HG02678 (cell line): ENCODE data around the gene TMEM19.
A peak's percentile ranks its signal among the peaks of the same experiment; 100 is the strongest.

ENCODE experiments used
- ATAC-seq: cut with Tn5 transposase; IDR thresholded peaks from one replicate; pipeline ENCODE4 v1.9.1; 2021; ENCODE audit warnings: mild to moderate bottlenecking, moderate library complexity; ENCODE audit not compliant: unreplicated experiment

TMEM19 gene

DNA sequence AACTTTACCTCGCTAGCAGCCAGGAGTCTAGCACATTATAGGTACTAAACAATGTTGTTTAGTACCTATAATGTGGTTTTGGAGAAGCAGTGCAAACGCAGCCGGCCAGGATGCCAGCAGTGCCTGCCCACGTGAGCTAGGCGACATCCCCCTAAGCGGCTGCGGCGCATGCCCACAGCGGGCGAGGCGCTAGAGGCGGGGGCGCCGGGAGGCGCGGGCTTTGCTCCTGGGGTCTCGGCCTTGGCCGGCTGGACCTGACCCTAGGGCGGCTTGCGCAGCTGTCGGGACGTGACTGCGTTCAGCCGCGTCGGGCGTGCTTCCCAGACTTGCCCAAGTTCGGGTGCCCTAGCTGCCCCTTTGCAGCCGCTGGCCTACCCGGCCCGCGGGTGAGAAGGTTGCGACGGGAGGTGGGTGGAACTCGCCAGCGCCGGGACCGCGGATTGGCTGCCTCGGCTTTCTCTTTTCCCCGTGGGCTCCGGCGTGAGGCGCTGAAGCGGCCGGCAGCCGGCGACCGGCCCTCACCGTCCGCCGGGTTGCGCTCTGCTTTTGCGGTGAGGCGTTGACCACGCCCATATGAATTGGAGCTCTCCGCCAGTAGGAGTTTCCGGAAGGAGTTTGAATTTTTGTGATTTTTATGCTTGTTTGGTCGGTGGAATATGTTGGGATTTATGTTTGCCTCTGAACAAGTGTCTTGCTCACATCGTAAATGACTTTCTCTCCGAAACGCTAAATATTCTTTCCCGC, at the start of gene TMEM19:
TSS of gene TMEM19 (plus strand) at position 169 of the 744 bp plus-strand sequence. CDS start 599 bp downstream, outside the sequence.
- peak; percentile 90 for ATAC-seq

DNA sequence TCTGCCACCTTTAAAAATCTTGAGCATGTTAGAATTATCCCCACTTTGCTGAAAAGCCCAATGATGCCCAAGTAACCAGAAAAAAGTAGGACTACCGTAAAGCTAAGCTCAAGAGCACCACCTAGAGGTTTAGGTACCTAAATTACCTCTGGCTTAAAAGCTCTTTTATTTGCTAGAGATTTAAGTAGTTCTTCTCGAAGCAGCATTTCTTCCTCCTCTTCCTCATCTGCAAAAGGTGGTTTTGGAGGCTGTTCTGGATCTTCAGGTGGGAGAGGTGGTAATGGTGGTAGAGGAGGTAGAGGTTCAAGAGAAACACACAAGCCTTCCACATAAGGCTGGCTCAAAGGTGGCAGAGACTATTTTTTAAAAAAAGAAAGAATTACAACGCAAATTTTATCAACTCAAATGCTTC, 49.2 kb upstream of the TMEM19 start:
- peak; percentile 63 for ATAC-seq

DNA sequence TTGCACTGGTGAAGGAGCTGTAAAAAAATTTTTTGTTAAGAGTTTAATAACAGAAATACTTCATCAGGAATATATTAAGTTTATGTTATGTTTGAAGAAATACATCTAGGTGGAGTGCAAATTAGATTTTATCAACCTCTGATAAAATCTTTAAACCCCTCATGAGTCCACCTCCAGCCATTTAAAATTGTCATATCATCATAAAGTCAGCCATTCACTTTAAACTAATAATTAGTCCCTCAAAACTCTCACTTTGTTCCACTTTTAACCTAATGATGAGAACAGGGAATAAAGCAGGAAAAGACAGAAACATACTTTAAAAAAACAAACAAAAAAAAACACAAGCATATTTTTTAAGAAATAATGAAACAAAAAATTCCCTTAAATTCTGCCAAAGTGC, 47.4 kb upstream of the TMEM19 start:
- no peak for ATAC-seq

DNA sequence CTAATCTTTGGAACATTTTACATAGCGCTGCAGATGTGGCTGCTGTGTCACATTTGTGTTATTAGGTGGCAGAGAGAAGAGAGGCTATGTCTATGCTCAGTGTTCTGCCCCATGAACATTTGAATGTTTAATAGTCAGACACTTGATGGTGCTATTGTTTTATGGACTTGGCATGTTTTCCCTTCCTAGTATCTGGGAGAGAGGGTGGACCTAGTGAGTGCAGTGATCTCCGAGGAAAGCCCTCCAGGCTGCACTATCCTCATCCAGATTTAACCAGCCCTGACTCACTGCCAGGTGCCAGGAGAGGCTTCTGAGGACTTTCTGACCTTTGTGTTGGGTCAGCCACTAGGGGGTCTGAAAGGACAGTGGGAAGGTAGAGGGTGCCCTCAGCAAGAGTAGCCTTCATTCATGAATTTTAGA, 46.5 kb upstream of the TMEM19 start:
- peak; percentile 53 for ATAC-seq

DNA sequence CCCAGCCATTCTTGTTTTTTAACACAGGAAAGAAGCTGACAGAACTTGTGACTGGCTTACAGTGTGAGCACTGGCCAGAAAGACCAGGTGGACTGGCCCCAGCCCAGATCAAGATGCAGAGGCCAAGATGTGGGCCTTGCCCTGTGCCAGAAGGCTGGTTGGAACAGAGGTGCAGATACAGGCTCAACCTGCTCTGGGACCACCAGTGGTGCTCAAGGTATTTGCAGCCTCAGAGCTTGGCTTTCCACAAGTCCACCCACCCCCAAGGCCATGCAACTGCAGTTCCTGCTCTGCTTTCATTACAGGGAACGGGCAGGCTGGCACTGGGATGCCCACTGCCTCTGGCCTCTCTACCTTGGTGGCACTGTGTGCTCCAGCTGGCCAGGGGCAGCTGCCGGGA, 45.6 kb upstream of the TMEM19 start:
- no peak for ATAC-seq

DNA sequence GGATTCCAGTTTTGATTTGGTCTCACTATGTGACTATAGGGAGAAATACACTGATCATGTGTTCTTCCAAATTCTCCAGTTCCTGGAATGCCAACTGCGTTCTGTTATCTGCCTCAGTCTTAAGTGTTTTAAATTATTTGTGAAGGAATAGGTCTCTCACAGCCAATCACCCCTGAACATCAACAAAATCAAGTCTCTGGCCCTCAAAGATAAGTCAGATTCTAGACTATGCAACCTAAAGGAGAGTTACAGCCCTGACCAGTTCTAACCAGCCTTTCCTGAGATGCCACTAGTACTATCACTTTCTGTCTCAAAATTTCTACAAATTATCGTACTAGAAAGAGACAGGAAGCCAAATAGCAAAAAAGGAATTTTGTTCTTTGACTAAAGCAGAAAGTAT, 44.5 kb upstream of the TMEM19 start:
- ATAC-seq = no peak

DNA sequence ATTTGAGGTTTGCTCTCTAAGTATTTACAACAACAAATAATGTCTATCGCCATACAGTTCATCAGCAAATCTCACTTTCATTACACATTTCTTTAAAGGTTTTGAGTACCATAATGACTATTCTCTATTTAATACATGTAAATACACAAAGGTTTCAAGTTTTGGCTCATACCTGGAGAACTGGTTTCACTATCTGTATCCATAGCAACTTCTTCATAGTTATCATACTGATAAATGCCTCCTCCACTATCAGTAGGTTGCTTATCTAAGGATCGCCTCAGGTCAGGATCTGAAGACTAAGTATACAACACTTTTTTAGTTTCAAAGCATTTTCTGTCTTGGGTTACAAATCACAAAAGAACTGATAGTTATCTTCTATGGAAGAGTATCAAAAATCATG, 43.6 kb upstream of the TMEM19 start:
- ATAC-seq = no peak

DNA sequence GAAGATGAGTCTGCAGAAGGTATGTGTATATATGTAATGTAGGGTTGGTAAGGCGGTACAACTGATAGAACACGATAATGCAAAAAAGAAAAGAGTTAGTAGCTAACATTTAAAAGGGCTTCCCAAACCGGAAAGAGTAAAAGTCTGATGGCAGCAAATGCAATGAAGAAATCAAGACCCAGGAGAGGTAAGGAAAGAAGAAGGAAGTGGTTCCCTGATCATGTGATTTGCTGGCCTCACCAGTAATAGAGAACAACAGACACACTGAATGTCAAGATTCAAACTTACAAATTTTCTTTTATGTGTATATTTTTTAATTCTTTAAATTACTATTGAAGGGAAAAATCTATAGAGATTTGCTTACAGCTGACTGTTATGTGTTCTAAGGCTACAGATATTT, 40.6 kb upstream of the TMEM19 start:
- no peak for ATAC-seq

DNA sequence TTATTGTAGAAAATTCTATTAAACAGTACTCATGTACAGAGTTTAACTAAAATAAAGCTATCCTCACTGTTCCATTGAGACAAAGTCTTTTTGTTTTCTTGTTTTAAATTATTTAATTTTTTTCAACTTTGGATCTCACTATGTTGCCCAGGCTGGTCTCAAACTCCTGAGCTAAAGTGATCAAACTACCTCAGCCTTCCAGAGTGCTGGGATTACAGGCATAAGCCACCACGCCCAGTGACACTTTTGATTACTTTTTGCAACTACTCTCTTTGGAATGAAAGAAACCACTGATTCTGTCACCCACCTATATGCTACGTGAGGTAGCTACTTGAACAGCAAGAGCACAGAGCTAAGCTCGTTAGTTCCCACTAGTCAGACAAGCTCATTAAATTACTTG, 39.4 kb upstream of the TMEM19 start:
- ATAC-seq = no peak

DNA sequence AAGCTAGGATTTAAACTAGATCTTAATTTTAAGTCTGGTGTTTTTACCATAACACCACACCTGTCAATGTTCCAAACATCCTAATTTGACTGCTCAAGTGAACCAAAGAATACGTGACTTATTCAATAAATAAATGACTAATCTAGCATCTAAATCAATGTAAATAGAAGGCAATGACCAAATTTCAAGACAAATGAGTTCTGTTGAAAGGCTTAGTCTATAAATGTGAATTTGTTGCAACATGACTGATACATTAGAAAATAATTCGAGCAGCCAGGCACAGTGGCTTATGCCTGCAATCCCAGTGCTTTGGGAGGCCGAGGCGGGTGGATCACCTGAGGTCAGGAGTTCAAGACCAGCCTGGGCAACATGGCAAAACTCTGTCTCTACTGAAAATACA, 37.3 kb upstream of the TMEM19 start:
- no peak for ATAC-seq

DNA sequence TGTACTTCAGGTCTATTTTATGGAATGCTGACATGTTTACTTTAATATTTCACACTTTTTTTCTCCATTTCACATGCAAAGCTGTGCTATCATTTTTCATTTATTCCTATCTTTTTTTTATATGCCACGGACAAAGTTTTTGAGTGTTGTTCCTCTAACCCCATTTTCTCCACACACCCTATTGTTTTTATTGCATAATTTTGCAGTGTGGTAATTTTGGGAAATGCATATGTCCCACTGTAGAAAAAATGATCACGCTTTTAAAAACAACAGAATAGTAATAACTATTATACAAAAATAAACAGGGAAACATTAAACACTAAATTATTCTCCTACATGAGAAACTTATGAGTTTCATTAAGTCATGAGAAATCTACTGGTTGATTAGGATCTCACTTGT, 36.5 kb upstream of the TMEM19 start:
- ATAC-seq = no peak

DNA sequence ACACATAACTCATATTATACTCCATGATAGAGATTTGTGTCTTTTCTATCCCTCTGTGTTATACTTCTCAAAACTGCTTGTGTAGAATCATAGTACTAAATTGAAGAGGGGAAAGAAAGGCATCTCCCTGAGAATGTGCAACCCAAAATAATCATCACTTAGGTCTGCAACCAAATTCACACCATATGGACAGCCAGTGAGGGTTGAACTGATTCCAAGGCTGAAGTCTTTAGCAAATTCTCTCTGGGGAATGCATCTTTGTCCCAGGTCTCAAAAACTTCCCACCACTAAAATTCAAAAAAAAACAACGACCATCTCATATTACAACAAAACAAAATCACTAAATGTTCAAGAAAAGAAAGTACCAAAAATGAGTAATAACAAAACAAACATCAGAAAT, 33.2 kb upstream of the TMEM19 start:
- ATAC-seq = no peak

DNA sequence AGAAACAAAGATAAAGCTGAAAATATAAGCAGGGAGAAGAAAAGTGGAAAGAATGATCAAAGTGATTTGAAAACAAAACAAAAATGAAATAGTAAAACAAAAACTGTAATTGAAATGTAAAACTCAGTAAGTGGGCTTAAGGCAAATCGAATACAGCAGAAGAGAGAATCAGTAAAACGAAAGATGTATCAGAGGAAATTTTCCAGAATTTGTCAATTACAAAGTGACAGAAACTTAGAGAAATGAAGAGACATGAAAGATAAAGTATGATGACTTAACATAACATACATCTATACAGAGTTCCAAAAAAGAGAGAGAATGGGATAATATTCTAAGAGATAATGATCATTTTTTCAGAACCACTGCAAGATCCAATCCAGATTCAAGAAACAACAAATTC, 32.7 kb upstream of the TMEM19 start:
- no peak for ATAC-seq

DNA sequence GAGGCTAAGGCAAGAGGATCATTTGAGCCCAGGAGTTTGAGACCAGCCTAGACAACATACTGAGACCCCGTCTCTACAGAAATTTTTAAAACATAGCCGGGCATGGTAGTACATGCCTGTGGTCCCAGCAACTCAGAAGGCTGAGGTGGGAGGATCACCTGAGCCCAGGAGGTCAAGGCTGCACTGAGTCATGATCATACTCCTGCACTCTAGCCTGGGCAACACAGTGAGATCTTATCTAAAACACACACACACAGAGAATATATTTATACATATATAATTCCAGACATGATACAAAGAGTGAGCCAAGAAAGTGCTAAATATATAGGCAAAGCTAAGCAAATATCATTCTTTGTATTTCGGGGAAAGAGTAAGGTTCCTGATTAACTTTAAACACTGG, 31.7 kb upstream of the TMEM19 start:
- no peak for ATAC-seq

DNA sequence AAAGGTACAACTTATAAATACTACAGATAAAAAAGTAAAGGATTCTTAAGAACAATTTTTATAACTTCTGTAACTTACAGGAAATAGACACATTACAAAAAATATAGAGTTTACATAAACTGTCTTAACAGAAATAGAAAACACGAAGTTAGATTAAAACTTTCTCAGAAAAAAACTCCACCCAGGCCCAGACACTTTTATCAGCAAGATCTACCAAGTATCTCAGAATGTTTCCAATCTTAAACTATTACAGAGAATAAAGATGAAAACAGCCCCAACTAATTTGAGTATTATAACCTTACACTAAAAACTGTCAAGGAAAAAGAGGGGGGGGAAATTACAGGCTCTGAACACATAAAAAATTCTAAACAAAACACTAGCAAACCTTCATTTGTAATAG, 30.4 kb upstream of the TMEM19 start:
- ATAC-seq = no peak

DNA sequence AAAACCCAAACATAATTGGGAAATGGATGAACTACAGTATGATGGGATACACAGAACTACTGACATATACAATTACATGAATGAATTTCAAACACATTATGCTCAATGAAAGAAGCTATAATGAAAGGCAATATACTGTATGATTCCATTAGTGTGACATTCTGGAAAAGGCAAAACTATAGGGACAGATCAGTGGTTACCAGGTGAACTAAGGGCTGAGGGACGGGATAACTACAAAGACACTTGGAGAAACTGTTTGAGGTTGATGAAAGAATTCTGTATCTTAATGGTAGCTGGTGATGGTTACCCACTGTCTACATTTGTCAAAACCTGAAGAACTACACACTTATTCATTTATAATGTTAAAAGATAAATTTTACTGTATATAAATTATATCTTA, 30.0 kb upstream of the TMEM19 start:
- ATAC-seq = no peak

DNA sequence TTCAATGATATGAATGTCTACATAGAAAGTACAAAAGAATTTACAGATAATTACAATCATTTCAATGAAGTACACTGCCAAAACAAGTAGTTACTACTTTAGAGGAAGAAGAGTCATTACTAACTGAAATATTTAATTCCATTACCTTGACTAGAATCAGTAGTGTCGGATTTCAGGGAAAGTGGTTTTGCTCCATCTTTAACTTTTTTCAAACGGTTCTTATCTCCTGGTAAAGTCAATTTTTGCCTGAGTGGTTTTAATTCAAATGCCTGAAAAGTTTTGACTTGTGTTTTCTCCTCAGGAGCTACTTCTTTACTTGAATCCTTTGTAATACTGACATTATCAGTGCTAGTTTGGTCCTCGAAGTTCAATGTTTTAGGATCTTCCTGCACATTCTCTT, 29.1 kb upstream of the TMEM19 start:
- ATAC-seq = no peak

DNA sequence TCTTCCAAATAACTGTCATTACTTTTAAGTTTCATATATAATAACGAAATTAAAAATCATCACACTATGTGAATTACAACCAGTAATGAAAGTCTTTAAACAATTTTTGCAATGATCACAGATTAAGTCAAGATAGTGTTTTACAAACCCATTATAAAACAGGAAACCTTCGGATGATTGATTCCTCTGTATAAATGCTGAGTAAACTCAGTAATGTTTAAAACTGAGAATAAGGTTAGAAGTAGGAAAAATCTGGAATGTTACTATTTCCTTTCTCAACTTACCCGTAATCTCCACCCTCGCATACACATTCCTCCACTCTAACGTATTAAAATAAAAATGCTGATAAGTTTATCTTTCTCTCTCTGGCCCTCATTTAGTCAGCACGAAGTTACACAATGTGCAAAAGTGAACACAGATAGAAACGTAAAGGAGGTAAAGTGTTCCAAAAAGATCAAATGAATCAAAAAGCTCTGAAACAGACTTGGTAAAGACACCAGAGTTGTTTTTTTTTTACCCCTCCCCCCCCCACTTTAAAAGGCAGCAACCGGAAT, 23.8 kb upstream of the TMEM19 start:
- no peak for ATAC-seq

DNA sequence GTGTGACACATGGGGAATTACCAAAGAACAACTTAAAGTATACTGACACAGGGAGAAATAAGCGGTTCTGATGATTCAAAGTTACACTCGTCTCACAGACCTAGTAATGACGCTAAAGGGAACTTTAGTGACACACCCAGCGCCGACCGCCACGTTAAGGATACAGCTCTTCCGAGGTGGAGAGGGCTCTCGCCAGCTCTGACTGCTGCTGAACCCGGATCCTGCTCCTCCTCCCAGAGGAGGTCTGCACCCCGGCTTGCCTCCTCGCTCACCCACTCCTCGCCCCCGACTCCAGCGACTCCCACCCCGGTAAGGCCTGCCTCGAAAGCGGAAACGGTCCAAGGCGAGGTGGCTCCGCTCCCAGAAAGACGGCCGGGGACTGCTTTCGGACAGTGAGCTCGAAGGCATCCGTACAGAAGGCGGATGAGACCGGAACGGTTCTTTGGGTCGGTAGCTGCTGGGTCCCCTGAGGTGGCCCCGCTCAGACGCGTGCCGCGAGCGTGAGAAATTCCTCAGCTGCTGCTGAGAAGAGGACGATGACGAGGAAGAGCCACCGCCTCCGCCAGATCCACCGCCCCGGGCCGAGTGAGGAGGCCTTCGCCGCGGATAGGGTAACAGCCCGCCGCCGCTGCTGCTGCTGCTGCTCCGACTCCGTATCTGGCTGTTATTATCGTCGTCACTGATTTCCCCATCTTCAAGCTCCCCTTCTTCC, 22.9 kb upstream of the TMEM19 start:
- peak; percentile 24 for ATAC-seq

DNA sequence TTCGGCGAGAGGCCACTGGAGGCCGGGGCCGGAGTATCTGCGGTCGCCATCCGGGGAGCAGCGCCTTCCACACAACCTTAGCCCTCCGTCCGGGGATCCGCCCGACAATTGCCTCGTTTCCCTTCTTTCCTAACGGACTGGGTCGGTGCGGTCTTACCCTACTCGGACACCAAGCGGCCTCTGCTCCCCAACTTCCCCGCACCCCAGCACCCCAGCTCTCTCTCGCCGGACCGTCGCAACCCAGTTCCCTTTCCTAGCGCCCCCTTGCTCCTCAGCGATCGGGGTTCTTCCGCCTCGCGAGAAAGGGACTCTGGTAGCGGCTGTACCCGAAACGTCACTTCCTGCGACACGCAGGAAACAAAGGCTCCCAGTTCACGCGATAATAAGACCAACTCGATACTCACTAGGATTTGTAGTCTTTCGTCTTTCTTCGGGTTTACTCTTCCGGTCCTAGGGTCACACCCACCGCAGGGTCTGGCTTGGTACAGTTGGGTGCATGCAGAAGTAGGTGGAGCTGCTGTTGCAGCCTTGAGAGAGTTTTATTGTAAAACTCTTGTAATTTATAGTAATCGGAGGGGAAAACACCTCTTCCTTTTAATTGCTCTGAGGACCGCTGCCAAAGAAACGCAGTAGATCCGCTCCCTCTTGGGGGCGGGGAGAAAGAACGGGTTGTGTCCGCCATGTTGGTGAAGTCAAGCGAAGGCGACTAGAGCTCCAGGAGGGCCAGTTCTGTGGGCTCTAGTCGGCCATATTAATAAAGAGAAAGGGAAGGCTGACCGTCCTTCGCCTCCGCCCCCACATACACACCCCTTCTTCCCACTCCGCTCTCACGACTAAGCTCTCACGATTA, 22.1 kb upstream of the TMEM19 start, which contains the start of the genes THAP2 and ZFC3H1:
TSS of gene THAP2 (plus strand) at position 741 of the 850 bp plus-strand sequence. CDS start 209 bp downstream, outside the sequence.
TSS of gene ZFC3H1 (minus strand) at position 288 of the 850 bp plus-strand sequence. CDS start at position 50, 238 bp downstream.
- ATAC-seq = peak; percentile 89
